ENCODE results near the gene ADGRG1.

The ADGRG1 gene

GRCh38 chr16:57635266-57636097, 7.1 kb downstream of the ADGRG1 start:
- DNase-seq (ENCODE audit: low read depth in 2 of 2), result no peak

DNA sequence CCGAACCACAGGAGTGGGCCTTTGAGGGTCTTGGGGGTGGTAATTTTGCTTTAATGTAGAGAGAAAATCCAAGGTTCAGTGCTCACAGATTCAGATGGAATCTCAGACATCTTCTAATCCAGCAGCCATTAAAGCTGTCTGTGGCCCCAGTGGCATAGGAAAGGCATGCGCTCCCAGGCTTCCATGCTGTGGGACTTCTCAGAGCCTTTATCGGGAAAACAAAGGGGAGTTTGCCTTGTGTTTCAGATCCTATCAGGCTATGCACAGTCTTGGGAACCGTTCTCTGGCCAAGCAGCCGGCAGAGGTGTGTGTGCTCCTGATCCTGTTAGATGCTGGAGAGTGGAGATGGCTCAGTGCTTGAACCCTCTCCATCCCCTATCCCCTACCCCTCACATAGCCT, 7.8 kb downstream of the ADGRG1 start:
- no peak for DNase-seq (ENCODE audit: low read depth in 2 of 2)

GRCh38 chr16:57637020-57637419, 8.6 kb downstream of the ADGRG1 start:
- no peak for DNase-seq (ENCODE audit: low read depth in 2 of 2)

- no peak for DNase-seq (ENCODE audit: low read depth in 2 of 2)
Measured at GRCh38 chr16:57637424-57637823, 9.0 kb downstream of the ADGRG1 start.

GRCh38 chr16:57637965-57638364, 9.5 kb downstream of the ADGRG1 start:
- no peak for DNase-seq (ENCODE audit: low read depth in 2 of 2)

DNA sequence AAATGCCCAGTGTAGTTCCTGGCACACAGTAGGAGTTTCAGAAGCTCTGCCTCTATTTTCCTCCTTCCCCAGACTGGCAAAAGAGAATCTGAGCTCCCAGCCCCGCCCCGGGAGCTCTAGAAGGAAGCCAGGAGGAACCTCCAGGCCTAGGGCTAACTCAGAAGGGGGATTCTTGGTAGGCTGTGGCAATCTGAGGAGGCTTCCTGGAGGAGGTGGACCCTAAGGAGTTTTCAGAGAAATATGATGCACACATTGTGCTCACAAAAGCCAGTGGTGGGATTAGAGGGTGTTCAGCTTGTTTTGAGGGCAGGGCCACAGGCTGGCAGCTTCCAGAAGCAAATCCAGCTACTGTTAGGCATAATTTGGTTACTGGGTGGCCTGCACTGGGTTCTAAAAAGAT, 10.0 kb downstream of the ADGRG1 start:
- no peak for DNase-seq (ENCODE audit: low read depth in 2 of 2)

DNA sequence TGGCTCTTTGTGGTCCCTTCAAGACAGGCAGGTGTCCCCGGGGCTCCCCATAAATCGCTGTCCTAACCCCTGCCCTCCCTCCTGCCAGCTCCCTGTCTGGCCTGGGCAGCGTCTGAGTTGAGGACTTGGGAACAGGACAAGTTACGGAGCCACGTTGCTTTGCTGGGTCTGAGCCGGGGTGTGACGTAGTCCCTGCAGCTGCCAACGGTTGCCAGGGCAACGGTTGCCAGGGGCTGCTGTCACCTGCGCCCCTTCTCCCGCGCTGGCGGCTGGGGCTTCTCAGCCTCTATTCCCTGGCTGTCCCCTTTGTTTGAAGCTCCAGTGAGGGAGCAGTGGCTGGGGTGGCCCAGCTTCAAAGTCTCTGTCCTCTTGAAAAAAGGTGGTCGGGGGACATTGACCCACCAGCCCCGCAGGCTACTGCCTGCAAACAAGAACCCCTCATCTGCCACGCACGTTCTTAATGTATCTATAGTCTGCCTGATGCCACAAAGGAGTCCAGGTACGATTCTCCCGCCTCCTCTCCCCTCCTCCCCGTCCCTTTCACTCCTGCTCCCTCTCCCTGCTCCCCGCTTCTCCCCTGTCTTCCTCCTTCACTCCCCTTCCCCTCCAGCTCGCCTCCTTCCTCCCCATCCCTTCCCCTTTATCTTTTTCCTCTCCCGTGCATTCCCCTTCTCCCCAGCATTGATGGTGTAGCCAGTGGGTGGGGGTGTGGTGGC, 10.9 kb downstream of the ADGRG1 start:
- DNase-seq (ENCODE audit: low read depth in 2 of 2), result no peak

- DNase-seq (ENCODE audit: low read depth in 2 of 2), result no peak
Measured at GRCh38 chr16:57640185-57640584, 11.8 kb downstream of the ADGRG1 start.

GRCh38 chr16:57640612-57641011, 12.2 kb downstream of the ADGRG1 start:
- no peak for DNase-seq (ENCODE audit: low read depth in 2 of 2)

GRCh38 chr16:57642160-57643135, 14.0 kb downstream of the ADGRG1 start:
- DNase-seq (ENCODE audit: low read depth in 2 of 2), result no peak

DNA sequence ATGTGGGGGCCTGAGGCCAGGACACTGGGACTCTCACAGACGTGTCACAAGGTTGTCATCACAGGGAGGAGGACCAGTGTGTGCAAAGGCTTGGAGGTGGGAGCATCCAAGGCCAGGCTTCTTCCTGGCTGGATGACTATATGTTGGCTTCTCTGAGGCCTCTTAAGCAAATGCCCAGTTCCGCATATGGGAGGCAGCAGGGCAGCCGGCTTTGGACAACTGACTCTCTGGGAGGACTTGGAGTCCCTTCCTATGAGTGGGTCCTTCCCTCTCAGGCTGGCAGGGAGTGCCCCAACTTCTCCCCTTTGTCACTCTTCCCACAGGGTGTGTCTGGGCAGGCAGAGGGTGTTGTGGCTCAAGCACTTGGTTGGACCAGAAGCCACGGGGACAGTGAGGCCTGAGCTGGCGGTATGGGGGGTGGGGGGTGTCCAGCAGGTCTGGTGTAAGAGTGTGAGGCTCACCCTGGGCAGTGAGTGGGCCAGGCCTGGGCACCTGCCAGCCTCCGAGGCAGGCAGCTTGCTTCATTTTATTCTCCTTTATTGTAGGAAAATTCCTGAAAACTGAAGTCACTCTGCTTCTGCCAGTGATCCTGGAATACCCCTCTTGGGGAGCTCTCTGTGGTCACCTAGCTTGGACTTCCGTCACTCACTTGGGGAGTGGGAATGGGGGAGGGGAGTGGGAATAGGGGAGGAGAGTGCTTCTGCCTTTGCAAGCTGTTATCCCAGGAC, 14.9 kb downstream of the ADGRG1 start:
- DNase-seq (ENCODE audit: low read depth in 2 of 2), result no peak

DNA sequence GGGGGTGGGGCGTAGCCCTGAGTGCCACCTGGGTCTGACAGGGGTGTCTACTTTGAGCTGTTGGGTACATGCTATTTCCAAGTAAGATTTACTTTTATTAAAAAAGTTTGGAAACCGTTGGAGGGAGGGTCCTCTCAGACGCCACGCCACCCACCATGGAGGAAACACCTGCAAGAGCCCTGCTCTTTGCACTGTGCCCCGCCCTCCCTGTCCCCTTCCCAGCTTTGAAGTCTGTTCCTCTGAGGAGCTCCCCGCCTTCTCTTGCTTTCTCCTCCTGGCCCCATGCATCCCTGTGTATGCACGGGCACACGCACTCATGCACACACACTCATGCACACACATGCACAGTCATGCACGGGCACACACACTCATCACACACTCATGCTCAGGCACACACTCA, 15.5 kb downstream of the ADGRG1 start:
- no peak for DNase-seq (ENCODE audit: low read depth in 2 of 2)

GRCh38 chr16:57644383-57645014, 16.1 kb downstream of the ADGRG1 start:
- no peak for DNase-seq (ENCODE audit: low read depth in 2 of 2)

DNA sequence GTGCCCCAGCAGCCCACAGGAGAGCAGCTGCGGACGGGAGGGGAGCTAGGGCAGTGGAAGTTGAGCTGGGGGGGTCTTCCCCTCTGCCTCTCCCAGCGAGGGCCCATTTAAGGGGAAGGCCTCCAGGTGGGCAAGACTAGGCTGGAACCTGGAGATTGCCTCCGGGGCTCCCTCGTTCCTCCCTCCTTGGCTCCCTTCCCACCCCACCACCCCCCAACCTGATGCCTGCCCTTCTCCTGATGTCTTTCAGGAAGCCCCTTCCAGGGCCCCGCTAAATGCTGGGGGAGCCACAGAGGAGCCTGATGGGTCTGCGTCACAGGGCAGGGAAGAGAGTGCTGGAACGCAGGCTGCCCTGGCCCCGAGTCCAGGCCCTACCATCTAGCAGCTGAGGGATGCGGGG, 16.7 kb downstream of the ADGRG1 start:
- no peak for DNase-seq (ENCODE audit: low read depth in 2 of 2)

DNA sequence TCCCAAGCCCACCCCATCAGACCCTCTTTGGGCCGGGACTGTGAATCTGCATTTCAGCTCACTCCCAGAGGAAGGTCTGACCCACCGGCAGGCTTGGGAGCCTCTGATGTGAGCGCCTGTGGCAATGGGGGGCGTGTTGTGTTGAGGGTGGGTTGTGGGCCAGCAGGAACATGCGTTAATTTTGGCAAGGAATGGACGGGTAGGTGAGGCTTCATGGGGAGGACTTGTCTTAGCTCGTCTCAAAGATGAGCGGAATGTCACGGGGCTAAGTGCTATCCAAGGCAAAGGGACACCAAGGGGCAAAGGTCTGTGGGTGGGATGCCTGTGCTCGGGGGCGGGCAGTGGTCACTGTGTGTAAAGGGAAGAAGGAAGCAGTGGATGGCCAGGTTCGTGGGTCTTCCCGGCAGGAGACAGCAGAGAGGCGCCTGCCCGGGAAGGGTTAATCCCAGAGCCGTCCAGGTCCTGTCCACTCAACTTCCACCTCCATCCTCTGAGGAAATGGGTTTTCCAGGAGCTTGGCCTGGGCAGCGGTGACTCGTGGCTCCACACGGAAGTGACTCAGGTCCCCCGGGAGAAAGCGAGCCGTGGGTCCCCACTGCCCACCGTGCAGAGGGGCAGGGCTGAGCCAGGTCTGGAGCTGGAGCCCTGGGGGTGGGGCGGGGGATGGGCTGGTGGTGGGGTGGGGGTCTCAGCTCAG, 17.4 kb downstream of the ADGRG1 start:
- DNase-seq (ENCODE audit: low read depth in 2 of 2), result no peak

DNA sequence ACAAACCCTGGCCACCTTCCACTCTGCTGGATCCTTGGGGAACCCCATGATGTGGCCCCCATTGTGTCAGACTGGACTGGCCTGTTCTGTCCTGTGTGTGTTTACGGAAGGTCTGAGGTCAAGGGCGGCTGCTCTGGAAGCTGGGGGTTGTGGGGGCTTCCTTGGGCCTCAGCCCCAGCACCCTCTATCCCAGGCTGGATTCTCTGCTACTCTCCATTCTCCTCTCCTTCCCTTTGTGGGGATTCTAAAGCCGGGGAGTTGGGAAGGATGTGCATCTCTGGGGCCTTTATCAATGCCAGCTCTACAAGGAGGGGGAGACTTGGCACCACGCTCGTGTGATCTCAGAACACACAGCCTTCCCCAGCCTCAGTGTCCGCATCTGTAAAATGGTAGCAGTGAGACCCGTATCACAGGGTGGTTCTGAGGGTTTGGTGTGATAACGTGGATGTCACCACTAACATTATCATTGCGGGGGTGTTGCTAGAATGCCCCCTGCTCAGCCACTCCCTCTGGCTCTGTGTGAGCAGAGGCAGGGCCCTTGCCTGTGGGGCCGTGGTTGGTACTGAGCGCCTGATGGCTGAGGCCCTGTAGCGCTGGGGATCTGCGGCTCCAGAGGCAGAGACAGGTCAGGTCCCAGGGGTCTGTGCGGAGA, 18.1 kb downstream of the ADGRG1 start:
- no peak for DNase-seq (ENCODE audit: low read depth in 2 of 2)

DNA sequence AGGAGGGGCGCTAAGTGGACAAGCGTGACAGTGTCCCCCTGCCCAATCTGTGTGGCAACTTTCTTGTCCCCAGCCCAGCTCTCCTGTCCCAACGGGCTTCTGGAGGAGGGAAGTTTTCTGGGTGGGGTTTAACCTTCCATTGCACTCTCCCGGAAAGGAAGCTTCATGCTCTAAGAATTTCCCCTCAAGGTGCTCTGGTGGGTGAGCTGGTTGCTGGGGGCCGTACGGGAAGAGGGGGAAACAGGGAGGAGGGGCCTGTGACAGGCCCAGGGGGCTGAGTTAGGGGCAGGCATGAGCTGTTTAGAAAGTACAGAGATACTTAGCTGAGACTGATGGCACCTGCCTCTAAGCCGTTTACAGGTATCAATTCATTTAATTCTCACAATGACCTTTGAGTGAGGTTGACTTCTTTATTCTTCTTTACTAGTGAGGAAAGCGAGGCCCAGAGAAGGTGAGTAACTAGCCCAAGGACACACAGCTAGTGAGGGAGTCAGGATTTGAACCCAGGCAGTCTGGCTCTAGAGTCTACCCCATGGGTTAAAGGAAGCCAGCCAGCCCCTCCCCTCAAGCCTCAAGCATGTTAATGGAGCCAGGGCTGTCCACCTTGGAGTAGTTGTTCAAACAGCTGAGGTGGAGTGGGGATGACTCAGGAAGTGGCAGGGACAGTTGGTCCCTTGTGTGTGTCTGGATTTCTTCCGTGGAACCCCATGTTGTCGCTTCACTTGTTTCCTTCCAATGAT, 18.9 kb downstream of the ADGRG1 start:
- DNase-seq (ENCODE audit: low read depth in 2 of 2), result no peak

GRCh38 chr16:57648125-57648524, 19.7 kb downstream of the ADGRG1 start:
- DNase-seq (ENCODE audit: low read depth in 2 of 2), result no peak

All from fibroblast of skin of left quadriceps (primary cell).